A204.1 (cell line): ENCODE measurements around the gene ARRB1.

Source experiments
- FAIRE-seq: peaks from 2 replicates; lab custom pipeline; 2012; peaks lifted over from hg19 to GRCh38; lab: Jason Lieb, UNC

Gene ARRB1

DNA sequence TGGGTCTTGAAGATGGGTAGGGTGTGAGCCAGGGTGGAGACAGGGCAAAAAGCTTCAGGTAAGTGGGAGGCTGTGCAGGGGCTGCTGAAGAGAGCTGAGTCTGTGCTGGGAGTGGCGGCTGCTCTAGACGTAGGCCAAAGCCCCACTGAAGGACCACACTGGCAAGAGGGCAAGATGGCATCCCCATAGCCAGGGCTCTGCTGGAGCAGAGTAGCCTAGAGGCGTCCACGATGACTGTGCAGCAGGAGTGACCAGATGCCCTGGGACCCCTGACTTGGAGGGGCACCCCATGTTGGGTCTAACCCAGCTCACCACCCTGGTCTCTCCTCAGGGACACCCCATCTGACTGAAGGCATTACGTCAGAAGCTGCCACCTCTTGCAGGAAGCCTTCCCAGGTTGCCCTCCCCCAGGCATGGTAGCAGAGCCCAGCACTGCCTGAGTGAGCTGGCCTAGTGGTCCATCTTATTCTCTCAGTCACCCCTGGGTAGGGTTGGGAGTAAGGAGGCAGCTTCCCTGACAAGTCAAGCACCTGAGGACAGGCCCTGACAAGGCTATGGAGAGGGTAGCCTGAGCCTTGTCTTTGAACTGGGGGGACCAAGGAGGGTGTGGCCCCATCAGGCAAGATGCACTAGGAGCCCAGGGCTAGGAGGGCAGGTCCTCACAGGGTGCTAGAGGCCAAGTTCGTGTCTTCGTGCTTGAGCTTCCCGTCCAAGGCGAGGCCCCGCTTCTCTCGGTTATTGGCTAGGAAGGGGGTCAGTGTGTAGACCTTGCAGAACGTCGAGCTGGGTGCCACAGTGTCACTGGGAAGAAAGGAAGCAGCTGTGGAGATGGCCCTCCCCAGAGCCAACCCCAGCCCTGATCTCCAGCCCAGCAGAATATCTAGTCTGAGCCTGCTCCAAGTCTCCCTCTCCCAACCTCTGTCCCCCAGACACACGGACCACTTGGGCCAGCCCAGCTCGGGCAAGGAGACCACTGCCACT is 77.8 kb downstream of the ARRB1 start:
- no peak for FAIRE-seq

DNA sequence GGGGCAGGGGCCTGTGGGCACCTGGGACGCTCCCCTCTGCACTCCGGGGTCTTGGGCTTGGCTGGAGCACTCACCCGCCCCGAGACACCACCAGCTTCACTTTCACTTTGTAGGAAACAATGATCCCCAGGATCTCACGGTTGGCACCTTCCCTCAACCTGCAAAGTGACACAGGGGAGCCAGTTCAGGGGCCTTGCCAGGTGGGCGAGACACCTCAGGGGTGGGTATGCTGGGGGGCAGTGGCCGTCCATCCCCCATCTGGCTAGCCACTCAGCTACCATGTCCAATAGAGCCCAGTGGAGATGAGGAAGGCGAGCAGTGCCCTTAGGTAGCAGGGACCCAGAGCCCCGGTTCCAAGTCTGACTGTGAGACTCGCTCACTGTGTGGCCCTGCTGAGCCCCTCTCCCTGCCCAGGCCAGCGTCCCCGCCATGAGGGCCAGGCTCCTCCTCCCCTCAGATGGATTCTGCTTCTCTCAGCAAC is 78.6 kb downstream of the ARRB1 start:
- FAIRE-seq: no peak

DNA sequence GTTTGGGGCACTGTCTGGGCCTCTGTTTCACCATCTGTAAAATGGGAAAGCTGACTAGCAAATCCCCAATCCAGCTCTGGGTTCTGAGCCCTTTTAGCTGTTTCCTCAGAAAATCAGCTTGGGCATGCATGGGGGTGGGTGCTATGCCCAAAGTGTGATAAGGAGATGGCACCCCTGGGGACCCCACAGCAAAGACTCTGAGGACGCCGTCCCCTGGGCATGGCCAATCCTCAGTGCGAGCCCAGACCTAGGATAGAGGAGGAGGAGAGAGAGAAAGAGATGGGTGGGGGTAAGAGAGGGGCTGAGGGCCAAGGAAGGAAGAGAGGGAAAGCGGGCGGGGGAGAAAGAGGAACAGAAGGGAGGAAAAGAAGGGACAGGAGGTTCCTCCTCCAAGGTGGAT is 79.1 kb downstream of the ARRB1 start:
- no peak for FAIRE-seq

DNA sequence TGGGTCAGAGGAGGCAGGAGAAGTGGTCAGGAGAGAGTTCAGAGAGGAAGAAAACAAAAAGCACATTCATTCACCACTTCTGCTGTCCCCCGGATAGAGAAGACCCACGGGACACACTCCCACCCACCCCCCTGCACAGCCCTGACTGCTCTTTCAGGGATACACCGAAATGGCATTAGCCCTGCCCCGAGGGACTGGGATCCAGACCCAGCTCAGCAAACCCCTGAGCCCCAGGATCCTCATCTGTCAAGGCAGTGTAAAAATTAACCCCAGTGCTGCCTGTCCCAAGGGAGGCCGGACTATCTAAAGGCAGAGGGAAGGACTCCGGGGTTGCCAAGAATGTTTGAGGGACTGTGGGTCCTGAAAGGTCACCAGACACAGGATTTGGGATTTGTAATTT is 79.7 kb downstream of the ARRB1 start:
- FAIRE-seq: no peak

DNA sequence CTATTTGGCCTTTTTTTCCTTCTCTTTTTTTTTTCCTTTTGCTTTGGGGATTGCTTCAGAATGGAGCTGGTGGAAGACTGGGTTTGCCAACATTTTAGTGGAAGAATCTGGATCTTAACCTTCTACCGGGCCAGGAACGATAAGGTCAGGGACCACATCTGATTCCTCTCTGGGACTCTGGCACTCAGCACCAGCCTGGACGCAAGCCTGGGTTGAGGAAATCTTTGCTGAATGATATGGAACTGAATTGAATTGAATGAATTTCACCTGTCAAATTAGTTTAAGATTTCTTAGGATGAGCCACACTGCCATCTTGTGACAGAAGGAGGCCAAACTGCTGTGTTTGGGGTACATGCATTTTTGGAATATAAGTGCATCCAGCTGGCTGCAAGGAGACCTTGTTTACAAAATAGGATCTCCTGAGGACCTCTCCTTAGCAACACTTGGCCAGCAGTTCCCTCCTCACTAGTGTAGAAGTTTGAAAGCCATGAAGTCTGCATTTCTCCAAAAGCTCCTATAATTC is 80.5 kb downstream of the ARRB1 start:
- FAIRE-seq: no peak

DNA sequence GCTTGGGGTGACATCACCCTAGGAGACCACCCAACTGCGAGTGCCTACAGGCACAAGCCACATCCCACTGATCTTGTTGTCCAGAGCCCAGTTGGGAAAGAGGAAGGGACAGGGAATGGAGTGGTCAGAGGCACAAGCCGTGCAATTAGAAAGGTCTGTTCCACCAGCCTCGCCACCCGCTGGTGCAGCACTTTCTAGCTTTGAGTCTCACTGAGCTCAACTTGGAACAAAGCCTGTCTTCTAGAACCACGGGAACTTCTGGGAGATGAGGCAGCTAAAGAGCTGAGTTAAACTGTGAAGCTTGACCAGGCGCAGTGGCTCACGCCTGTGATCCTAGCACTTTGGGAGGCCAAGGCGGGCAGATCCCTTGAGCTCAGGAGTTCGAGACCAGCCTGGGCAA is 81.6 kb downstream of the ARRB1 start:
- FAIRE-seq: no peak

DNA sequence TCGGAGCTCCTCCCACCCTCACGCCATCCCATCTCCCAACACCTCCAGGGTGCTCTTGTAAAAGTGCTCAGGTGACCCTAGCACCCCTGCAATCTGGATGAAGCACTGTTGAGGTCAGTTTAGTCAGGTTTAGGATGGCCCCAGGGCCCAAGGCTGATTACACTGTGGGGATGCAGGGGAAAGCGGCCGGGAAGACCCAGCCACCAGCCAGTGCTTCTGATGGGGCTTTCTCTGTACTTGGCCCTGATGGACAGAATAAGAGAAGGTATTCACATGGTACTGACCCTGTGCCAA is 82.1 kb downstream of the ARRB1 start:
- FAIRE-seq: no peak

DNA sequence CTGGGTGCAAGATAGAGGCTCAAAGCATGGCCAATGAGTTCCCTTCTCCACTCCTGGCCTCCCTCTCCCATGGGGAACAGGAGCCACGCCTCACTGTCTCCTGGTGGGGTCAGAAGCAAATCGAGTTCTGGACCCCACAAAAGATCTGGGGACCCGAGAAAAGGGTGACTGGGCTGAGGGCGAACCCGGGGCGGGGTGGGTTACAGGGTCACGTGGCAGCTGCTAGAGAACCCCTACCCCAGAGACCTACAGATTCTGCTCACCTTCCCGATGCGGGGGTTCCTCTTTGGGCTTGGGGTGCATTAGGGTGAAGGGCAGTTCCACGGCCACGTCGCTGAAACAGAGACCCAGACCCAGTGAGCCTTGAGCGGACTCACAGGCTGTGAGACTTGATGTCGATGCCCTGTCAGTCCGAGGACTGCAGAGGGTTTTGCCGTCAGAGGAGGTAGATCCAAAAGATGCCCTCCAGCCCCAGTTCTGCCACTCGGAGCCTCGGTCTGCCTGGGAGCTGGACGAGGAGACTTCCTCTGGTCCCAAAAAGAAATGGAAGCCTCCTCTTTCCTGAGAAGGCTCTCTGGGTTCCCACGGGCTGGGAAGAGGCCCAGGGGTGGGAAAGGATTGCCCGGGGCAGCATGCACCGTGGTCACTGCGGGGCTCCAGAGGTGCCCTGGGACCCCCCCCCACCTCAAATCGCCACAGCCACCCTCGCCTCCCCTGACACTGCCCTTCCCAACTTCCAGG is 82.7 kb downstream of the ARRB1 start:
- no peak for FAIRE-seq

DNA sequence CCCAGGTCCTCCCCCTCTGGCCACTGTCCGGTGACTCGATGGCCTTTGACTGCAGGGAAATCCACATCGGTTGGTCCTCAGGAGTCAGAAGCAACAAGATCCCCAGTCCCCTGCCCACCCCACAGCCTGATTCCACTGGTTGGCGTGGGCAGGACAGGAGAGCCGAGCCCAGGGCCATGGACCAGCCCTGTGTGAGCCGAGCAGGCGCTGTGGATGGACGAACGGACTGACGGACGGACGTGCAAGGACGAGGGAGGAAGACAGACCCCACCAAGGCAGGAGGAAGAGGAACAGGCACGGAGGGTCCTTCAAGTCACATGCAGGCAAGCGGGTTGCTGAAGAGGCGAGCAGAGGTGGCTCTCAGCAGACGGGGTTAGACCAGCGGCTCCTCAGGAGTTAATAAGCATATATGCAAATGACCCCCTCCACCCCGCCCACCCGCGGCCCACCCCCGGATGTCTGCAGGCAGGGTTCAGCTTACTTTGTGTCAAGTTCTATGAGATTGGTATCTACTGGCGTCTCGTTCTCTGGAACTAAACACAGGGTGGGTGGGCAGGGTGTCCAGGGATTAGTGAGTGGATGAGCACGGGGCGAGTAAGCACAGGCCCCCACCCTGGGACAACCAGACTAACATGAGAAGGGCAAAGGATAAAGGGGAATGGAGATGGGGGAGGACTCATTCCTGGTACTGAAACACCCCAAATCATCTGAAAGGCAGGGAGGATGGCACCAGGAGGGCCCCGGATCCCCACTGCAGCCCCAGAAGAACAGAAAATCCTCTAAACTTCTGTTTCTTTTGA is 84.1 kb downstream of the ARRB1 start:
- FAIRE-seq: no peak

DNA sequence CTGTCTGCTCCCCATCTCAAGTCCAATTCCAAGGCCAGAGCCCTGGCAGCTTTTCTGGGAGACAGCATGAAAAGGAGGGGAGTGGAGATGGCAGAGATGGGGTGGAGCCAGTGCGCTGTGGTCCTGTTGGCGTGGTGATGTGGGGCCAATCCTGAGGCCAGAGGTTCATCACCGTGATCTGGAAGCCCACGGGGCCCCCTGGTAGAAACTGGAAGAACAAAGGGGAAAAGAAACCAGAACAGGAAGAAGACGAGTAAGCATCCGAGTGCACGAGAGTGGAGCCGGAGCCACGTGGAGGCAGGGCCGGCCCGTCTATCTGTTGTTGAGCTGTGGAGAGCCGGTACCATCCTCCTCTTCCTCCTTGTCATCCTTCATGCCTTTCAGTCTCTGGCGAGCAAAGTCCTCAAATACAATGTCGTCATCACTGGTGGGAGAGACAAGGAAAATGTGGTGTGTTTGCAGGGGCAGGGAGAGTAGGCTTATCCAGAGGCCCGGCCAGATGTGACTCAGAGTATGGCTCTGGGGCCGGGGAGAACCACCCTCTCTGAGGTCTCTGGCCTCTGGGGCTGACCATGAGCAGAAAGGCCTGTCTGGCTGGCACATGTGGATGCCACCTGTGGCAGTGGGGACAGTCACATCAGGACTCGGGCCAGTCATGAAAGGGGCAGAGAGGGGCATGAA is 85.5 kb downstream of the ARRB1 start:
- FAIRE-seq: no peak

DNA sequence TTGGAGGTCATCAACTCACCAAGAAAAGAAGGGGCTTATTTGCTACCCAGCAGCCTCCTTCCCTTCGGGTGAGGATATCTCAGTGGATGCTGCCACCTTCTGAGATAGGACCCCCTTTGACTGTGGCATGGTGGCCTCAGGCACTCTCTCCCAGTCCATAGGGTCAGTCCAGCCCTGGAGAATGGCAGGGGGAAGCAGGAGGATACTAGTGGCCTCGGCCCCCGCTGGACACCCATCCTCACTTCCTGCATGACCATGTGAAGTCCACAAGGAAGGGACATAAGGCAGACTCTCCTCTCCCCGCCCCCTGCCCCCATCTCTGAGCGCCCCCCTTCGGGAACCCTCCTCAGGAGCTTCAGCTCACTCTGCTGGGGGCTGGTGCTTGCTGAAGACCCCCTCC is 86.5 kb downstream of the ARRB1 start:
- no peak for FAIRE-seq

DNA sequence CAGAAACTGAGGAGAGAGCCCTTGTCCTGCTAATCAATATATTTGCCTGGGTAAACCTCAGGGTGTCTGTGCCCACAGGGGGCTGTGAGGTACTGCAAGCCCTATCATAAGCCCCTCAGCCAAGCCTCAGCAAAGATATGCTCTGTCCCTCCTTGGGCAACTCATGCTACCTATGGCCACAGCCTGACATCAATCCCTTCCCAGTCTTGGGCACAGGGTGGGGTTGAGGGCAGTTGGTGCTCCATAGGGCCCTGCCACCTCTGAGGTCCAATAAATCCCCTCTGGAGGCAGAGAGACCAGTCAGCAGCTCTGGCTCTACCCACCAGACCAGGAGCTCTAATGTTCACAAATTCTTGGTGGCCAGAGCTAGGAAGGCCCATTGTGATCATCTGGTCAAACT is 87.1 kb downstream of the ARRB1 start:
- no peak for FAIRE-seq

DNA sequence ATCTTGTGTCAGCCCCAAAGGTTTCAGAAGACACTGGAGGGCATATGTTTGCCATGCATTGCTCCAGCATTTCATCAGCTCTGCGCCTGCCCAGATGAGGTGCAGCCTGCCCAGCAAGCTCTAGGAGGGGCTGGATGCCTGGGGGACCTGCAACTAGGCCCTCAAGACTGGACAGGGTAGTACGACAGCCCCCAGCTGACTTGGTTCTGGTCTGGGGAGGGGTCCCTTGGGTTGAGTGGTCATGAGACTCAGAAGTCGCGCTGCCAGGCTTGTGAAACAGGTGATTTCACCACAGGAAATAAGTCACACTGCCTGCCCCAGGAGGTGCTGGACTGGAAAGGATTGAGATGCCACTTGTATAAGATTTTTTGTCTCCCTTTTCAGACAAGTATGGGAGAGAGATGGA is 87.5 kb downstream of the ARRB1 start:
- FAIRE-seq: no peak

DNA sequence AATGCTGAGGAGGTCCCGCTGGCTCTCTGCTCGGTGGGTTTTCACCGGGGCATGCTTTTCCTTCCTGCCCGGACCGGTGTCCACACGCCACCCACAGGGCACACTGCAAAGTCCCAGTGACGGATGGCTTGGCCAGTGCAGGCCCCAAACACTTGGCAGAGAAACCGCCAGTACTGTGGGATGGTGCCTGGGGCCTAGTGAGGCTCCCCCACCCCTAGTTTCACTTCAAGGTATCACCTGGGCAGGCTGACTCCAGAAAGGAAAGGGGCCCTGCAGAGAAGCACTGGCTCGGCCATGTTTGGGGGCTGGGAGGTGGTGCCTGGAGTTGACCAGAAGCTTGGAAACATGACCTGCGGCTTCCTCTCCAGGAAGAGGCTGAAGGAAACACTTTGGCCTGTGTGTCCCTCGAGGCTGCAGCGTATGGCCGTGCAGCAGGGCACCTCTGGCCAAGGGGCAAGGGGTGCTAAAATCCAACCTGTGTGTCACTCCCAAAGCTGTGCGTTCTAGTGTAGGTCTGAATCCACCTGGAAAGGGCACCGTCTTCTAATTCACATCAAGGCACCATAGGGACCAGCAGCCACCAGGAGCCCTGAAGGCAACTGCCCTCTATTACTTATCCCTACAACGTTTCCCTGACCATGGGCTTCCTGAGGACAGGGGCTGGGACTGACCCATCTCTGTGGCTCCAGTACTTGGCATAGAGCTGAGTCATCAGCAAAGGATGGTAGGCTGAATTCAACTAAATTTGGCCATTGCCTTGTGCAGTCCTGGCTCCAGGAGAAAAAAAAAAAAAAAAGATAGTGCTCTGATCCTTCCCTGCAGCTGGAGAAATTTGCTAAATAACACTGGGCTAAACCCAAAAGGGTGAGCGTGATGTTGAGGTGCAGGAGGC is 88.3 kb downstream of the ARRB1 start:
- FAIRE-seq: no peak

DNA sequence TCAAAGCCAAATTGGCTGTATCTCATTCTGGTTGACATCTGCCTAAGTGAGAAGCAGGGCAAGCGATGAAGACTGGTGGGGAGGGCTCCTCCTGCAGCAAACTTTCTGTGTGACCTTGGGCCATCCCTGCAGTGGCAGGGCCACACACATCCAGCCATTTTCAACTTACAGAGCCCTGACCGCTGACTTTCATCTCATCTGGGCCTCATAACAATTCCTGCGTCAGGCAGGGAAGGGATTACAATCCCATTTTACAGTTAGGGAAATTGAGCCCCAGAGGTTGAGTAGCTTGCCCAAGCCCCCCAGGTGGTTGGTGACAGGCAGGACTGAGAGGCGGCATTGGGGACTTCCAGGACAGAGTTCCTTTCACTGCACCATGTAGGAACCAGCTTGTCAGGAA is 89.0 kb downstream of the ARRB1 start:
- FAIRE-seq: no peak

DNA sequence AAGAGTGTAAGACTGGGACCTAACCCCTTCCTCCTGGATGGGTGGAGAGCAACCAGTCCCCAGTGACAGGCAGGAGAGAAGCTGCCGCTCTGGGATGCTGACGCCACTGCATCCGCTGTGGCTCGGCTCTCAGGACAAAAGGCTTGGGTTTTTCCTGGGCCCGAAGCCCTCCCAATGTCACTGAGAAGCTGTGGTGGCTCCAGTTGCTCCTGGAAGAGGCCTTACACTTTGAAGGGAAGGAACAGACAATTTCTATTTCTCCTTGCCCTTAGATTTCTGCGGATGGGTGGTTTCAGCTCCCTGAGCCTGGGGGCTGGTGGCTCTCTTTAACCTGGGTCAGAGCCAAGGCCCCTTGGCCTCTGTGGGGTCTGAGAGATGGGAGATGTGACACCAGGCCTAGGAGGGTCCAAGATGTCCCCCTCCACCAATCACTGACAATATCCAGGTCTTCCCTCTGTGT is 89.5 kb downstream of the ARRB1 start:
- FAIRE-seq: no peak

DNA sequence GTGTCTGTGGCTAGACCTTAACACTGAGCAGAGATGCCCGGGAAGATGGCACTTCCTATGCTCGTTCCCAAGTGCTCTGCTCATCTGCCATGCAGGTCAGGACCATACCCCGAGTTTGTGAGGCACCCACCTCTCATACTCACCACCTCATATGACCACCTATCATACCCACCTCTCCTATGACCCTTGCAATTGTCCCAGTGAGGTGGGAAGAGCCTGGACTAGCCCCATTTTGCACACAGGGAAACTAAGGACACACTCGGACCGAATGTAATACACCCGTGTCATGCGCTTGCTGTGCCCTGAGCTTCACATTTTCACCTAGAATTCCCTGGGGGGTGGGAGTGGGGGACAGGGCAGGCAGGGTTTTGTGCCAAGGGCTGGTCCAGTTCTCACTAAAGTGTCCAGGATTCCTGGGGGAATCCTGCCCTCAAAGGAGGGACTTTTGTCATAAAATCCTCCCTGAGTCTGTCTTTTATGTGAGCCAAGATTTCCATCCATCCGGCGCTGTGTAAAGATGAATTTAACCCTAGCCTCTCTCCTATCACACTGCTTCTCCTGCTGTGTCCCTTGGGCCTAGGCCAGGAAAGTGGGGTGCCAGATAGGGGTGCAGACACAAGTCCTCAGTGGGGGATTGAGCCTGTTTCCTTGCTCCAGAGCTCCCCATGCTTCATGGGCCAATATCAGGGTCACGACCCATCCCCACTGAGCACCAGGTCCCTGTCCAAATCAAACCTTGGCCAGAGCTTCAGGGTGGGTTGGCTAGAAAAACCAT is 90.9 kb downstream of the ARRB1 start:
- no peak for FAIRE-seq

DNA sequence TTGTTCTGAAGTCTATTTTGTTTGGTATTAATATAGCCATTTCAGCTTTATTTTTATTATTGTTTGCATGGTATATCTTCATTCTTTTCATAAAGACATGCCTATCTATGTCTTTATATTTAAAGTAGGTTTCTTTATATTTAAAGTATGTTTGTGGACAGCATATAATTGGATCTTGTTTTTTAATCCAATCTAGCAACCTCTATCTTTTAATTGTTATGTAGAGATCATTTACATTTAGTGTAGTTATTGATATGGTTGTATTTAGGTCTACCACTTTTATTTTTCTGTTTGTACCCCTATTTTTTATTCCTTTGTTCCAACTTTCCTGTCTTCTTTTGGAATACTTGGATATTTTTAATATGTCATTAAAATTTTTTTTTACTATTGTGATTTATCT is 97.1 kb downstream of the ARRB1 start:
- no peak for FAIRE-seq

DNA sequence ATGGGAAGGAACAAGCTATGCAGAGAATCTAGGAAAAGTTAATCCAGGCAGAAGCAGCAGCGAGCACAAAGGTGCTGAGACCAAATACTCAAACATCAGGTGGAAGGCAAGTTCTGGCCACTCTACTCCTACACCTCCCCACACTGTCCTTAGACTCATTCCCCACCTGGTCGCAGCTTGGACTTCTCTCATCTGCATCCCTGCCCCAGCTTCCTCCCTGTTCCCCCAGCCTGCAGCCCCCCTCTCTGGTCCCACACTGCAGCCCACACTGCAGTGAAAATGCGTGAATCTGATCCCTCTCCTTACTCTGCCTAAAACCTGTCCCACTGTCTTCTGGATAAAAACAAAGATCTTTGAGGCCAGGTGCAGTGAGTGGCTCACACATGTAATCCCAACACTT is 101.8 kb downstream of the ARRB1 start:
- FAIRE-seq: no peak

DNA sequence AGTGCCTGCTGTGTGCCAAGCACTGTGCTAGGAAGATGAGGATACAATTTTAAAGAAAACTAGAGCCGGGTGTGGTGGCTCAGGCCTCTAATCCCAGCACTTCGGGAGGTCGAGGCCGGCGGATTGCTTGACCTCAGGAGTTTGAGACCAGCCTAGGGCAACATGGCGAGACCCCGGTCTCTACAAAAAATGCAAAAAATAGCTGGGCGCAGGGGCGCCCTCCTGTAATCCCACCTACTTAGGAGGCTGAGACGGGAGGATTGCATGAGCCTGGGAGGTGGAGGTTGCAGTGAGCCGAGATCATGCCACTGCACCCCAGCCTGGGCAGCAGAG is 102.6 kb downstream of the ARRB1 start:
- FAIRE-seq: no peak
